ENCODE measurements around the gene VPS52. TPM values are rescaled to one million over a fixed set of nuclear protein-coding genes. Genes with fewer than 3 reads are reported as not detected.
"Not testable (repeated sequence)": the region's sequence is repeated elsewhere in the genome, so short reads cannot be mapped to it uniquely, and the experiment has no call there.

Gene VPS52
- total RNA-seq, 1 experiment from 2014 or later = 51.0 TPM

DNA sequence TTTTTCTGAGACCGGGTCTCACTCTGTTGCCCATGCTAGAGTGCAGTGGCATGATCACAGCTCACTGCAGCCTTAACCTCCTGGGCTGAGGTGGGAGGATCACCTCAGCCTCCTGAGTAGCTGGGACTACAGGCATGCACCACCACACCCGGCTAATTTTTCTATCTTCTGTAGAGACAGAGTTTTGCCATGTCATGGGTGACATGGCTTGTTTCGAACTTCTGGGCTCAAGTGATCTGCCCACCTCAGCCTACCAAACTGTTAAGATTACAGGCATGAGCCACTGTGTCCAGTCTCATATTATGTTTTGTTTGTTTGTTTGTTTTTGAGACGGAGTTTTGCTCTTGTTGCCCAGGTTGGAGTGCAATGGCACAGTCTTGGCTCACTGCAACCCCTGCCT, 13.5 kb upstream of the VPS52 start:
- not testable (repeated sequence) for DNase-seq (ENCODE audit: low read depth)

GRCh38 chr6:33280539-33280938, 8.9 kb upstream of the VPS52 start:
- no peak for DNase-seq (ENCODE audit: low read depth)

DNA sequence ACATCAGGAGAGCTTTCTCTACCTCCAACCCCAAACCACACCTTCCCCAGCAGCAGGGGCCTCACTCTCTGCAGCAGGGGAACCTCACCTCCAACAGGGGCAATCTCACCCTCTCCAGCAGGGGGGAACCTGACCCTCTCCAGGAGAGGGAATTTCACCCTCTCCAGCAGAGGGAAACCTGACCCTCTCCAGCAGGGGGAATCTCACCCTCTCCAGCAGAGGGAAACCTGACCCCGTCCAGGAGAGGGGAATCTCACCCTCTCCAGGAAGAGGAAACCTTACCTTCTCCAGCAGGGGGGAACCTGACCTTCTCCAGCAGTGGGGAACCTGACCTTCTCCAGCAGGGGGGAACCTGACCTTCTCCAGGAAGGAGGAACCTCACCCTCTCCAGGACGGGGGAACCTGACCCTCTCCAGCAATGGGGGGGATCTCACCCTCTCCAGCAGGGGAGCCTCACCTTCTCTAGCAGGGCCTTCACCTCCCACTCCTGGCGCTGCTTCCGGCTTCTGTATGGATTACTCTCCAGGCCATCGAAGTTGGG, 8.4 kb upstream of the VPS52 start:
- peak; percentile 62 for DNase-seq (ENCODE audit: low read depth)

GRCh38 chr6:33279257-33279695, 7.6 kb upstream of the VPS52 start:
- no peak for DNase-seq (ENCODE audit: low read depth)

DNA sequence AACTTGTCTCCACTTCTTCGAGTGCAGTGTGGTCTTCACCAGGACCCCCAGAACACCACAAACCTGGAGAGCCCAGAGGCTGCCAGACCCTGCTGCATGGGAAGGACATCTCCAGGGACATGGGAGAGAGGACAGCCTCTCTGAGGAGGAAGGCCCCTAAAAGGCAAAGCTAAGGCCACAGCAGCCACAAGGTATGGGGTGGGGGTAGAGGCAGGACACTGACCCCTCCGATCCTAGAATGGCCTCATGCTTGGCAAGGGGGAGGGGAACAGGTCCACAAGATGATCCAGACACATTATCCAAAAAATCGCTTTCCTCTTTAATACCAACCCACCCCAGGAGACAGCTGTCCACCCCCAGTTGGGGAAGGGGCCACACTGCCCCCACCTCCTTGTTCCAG, 7.1 kb upstream of the VPS52 start:
- no peak for DNase-seq (ENCODE audit: low read depth)

- DNase-seq (ENCODE audit: low read depth) = no peak
These were observed 6.7 kb upstream of the VPS52 start for GRCh38 chr6:33278392-33278741.

GRCh38 chr6:33277663-33278391, 6.2 kb upstream of the VPS52 start:
- DNase-seq (ENCODE audit: low read depth) = no peak

DNA sequence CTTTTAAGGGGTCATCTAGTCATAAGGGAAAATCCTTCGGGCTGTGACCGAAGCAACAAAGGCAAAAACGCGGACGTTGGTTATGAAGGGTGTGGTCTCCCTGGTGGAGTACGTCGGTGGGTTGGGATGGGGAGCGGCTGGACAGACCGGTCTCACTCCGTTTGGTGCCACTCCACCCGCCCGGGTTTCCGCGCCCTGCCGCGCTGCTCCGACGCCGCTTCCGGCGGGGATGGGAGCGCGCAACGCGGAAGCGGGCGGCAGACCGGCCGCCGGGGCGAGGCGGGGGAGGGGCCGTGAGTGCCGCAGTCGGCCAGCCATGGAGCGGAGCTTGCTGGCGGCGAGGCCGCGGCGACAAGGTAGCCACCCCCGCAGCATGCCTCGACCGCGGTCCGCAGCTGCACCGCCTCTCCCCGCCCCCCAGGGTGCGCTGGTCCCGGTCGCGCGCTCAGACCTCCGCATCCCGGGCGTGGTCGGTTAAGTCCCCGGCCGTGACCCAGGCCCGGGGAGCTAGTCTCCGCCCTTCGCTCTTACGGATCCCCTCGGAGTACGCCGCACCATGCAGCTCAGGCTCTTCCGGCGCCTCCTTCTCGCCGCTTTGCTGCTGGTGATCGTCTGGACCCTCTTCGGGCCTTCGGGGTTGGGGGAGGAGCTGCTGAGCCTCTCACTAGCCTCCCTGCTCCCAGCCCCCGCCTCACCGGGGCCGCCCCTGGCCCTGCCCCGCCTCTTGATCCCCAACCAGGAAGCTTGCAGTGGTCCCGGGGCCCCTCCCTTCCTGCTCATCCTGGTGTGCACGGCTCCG, 5.4 kb upstream of the VPS52 start, which contains the start of gene B3GALT4:
Gene B3GALT4 (plus strand): TSS at position 260 of the 799 bp plus-strand sequence. CDS start 297 bp downstream, at position 557.
- peak; percentile 36 for DNase-seq (ENCODE audit: low read depth)

DNA sequence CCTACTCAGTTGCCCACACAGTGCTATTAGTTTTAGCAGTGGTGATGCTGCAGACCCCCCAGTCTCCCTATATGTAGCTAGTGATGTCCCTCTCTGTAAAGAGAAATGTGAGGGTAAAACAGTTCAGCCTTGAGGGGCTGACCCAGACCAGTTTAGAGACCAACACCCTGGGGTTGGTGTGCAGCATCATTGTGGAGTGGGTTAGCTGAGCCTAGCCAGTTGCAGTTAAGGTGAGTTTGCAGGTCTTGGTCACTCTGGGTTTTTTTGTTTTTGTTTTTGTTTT, 4.8 kb upstream of the VPS52 start:
- no peak for DNase-seq (ENCODE audit: low read depth)

DNA sequence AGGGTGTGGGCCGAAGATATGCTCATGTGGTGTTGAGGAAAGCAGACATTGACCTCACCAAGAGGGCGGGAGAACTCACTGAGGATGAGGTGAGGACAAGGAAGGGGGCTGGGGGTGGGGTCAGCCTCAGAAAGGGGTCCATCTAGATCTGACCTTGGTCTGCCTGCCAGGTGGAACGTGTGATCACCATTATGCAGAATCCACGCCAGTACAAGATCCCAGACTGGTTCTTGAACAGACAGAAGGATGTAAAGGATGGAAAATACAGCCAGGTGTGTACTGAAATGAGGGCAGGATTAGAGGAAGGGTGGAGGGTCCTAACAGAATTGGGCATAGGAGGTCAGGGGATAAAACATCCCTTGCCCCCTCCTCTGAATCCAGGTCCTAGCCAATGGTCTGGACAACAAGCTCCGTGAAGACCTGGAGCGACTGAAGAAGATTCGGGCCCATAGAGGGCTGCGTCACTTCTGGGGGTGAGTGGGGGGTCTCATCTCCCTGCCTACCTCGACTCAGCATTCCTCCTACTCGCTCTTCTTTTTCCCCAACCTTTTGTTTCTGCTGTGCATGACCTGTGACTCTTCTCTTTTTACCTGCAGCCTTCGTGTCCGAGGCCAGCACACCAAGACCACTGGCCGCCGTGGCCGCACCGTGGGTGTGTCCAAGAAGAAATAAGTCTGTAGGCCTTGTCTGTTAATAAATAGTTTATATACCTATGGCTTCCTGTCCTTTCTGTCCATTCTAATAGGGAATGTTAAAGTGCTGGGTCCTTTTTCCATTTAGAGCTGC, 4.3 kb upstream of the VPS52 start:
- not testable (repeated sequence) for DNase-seq (ENCODE audit: low read depth)

DNA sequence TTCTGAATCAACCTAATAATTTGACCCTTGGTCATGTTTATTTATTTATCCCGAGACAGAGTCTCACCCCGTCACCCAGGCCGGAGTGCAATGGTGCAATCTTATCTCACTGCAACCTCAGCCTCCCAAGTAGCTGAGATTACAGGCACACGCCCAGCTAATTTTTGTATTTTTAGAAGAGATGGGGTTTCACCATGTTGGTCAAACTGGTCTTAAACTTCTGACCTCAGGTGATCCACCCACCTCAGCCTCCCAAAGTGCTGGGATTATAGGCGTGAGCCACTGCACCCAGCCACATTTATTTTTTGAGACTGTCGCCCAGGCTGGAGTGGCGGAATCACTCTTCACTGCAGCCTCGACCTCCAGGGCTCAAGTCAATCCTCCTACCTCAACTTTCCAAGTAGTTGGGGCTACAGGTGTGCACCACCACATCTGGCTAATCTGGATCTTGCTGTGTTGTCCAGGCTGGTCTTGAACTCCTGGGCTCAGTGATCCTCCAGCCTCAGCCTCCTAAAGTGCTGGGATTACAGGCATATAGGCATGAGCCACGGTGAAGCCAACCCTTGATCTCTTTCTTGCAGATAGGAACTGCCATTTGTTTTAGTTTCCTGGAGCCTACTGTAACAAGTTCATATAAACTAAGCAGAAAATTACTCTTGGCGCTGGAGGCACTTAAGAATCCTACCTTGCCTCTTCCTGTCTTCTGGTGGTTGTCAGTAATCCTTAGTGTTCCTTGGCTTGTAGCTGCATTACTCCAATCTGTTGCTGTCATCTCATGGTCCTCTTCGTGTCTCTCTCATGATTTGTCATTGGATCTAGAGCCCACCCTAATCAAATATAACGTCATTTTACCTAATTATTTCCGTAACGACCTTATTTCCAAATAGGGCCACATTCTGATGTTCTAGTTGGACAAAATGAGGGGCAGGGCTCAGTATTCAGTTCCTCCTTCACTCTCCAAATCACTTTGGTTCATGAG, 2.5 kb upstream of the VPS52 start:
- no peak for DNase-seq (ENCODE audit: low read depth)

DNA sequence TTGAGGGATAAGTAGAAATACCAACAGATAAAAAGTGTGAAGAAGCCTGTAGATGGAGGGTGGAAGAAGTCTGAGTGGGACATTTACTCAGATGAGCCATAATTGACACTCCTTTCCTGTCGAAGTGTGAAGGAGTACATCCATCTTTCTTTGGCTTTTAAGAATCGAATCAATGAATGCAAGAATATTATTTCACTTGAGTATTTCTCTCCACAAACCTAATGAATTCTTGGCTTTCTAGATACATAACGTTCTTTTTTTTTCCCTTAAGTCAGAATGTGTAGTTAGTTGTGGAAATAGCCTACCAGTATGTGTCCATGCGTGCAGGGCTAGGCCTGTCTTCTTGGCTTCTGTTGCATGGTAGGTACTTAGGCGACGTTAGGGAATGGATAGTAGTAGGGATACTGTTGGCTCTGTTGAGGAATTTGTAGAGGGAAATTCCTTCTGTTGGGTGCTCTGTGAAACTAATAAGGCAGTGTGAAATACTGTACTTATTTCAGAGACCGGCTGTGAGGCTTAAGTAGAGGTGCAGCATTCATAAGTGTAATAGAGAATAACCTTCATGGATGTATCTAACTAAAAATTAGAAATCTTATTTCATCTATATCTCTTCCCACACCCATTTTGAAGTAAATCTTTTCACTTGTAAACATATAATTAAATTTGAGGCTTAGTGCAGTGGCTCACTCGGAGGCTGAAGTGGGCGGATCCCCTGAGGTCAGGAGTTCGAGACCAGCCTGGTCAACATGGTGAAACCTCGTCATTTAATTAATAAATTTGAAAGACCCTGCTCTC, 1.6 kb upstream of the VPS52 start:
- no peak for DNase-seq (ENCODE audit: low read depth)

GRCh38 chr6:33272275-33273128, 826 bp upstream of the VPS52 start:
- DNase-seq (ENCODE audit: low read depth) = no peak

DNA sequence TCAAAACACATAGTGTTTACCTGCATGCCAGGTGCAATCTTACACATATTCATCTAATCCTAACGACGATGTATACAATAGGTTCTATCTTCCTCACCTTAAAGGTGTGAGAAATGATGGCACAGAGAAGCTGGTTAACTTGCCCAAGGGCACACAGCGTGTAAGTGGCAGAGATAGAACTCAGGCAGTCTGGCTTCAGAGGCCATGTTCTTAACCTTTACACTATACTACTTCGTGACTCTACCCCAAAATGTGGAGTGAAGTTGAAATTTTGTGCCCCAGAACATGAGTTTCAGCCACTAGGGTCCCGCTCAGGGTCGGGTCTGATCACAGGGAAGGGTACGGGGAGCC, 584 bp downstream of the VPS52 start:
- DNase-seq (ENCODE audit: low read depth) = no peak

GRCh38 chr6:33264015-33264414, 7.7 kb downstream of the VPS52 start:
- DNase-seq (ENCODE audit: low read depth) = no peak

GRCh38 chr6:33262490-33262889, 9.2 kb downstream of the VPS52 start:
- DNase-seq (ENCODE audit: low read depth) = not testable (repeated sequence)

DNA sequence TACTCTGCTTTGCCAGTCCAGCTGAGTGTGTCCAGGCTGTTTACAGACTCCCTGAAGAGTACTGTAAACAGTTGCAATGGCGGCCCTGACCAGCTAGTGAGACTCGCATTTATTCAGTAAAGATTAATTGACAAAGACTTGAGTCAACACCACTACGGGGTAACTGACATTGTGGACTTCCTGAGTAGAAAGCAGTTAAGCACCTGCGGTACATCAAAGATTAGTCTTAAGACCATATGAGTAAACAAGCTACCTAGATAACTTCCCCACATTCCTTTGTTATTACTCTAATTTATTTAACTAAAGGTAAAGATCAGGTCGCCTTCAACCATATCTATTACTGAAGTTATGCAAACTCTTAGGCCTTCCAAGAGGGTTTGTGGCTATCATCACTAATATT, 12.6 kb downstream of the VPS52 start:
- DNase-seq (ENCODE audit: low read depth) = no peak

- no peak for DNase-seq (ENCODE audit: low read depth)
These were observed 17.1 kb downstream of the VPS52 start for GRCh38 chr6:33254591-33254990.

DNA sequence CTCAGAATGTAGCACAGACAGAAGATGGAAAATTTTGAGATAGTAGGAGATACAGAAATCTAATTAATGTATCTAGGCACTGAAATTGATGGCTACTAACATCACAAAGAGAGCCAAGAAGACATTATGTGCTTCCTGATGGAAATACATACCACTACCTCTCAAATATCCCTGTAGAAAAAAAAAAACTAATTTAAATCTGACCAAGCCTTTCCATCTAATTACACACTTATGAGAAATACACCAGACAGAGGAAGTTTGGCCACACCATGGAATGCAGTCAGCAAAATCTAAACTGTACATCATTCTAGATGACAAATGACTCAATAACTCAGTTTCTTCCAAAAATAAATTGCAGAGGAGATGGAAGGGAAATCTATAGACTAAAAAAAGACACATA, 18.9 kb downstream of the VPS52 start:
- DNase-seq (ENCODE audit: low read depth) = no peak

Data from LHCN-M2 (cell line).